Coronary artery (tissue), 2 donors: Measurements from ENCODE around the gene KCNJ2.

ENCODE experiments used
- DNase-seq: peaks from one replicate; pipeline ENCODE4 v3.0.0-alpha.2; 2017; ENCODE audit warnings: low spot score
- H3K27ac ChIP-seq, 2 donors: fragments of 200-600 bp; sonication (generic); one replicate each; pipeline ENCODE4 v1.5.1; 2016 to 2019
- H3K4me3 ChIP-seq: fragments of 200-600 bp; sonication (generic); 2 replicates; pipeline ENCODE4 v1.5.1; 2016; ENCODE audit warnings: mild to moderate bottlenecking, moderate library complexity
- CTCF ChIP-seq: fragments of 200-600 bp; sonication (generic); IDR thresholded peaks from one replicate; pipeline ENCODE4 v1.5.1; 2019; ENCODE audit warnings: antibody characterized with exemption

Gene KCNJ2

GRCh38 chr17:70169709-70170597 lies 621 bp downstream of the KCNJ2 start:
- H3K27ac ChIP-seq = peak overlapping the region; percentile 46 to 84
- H3K4me3 ChIP-seq = peak overlapping the region; percentile 85
- TF ChIP-seq CTCF = no peak
- DNase-seq = no peak

GRCh38 chr17:70171159-70171558 lies 1.8 kb downstream of the KCNJ2 start:
- Histone ChIP-seq H3K4me3 (no peak overlapping the region), H3K27ac (no peak overlapping the region)
- DNase-seq = no peak
- TF ChIP-seq CTCF = no peak

- DNase-seq = no peak
- TF ChIP-seq CTCF = no peak
- Histone ChIP-seq H3K27ac (no peak overlapping the region), H3K4me3 (no peak overlapping the region)
These were observed 3.1 kb downstream of the KCNJ2 start for GRCh38 chr17:70172449-70172848.

GRCh38 chr17:70172923-70173322 lies 3.6 kb downstream of the KCNJ2 start:
- Histone ChIP-seq H3K27ac (no peak overlapping the region), H3K4me3 (no peak overlapping the region)
- DNase-seq = no peak
- no peak for TF ChIP-seq CTCF

- no peak for DNase-seq
- TF ChIP-seq CTCF = no peak
- Histone ChIP-seq H3K27ac (no peak overlapping the region), H3K4me3 (no peak overlapping the region)
These were observed 4.3 kb downstream of the KCNJ2 start for GRCh38 chr17:70173681-70174080.

GRCh38 chr17:70181376-70181775 lies 12.0 kb downstream of the KCNJ2 start:
- no peak for DNase-seq
- Histone ChIP-seq H3K4me3 (no peak overlapping the region), H3K27ac (no peak overlapping the region)
- no peak for TF ChIP-seq CTCF

- no peak overlapping the region for H3K4me3 ChIP-seq
- DNase-seq = no peak
- no peak overlapping the region for H3K27ac ChIP-seq
- TF ChIP-seq CTCF = no peak
These were observed 12.5 kb downstream of the KCNJ2 start for GRCh38 chr17:70181866-70182265.
